CMK (cell line): ENCODE data around the gene ZNF783.
"Not testable (repeated sequence)": the region's sequence is repeated elsewhere in the genome, so short reads cannot be mapped to it uniquely, and the experiment has no call there.

Source experiments
- DNase-seq: peaks from one replicate; pipeline ENCODE4 v3.0.0-alpha.2; 2010; ENCODE audit warnings: low read depth

Gene ZNF783

GRCh38 chr7:149330914-149331567 is 69.0 kb downstream of the ZNF783 start:
- peak; percentile 21 for DNase-seq

- DNase-seq: not testable (repeated sequence)
Measured at GRCh38 chr7:149332602-149333320, 70.8 kb downstream of the ZNF783 start.

- DNase-seq: no peak
Measured at GRCh38 chr7:149333321-149333717, 71.3 kb downstream of the ZNF783 start.

- no peak for DNase-seq
Measured at GRCh38 chr7:149334219-149334618, 72.2 kb downstream of the ZNF783 start.
